Islet of Langerhans (tissue), 1 donor: ENCODE measurements around the gene SLC15A3.

ENCODE experiments used
- FAIRE-seq: peaks from one replicate; lab custom pipeline; 2011; peaks lifted over from hg19 to GRCh38; lab: Jason Lieb, UNC

The SLC15A3 gene

DNA sequence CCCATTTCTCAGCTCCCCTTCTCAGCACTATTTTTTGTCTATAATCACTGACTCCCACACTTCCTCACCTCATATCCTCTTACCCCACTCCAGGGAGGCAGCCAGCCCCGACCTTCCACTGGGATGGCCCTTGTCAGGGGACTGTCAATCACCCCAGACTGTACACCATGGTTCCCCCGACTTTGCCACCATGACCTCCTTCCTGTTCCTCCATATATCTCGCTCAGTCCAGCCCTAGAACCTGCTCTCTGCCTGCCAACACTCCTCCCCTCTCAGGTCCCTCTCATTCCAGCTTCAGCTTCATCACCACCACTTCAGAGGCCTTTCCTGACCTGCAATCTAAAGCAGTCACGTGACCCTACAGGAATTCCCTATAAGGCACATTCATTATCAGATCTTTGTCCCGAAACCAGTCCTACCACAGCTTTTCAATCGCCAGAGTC lies 62.1 kb downstream of the SLC15A3 start:
- FAIRE-seq: no peak

DNA sequence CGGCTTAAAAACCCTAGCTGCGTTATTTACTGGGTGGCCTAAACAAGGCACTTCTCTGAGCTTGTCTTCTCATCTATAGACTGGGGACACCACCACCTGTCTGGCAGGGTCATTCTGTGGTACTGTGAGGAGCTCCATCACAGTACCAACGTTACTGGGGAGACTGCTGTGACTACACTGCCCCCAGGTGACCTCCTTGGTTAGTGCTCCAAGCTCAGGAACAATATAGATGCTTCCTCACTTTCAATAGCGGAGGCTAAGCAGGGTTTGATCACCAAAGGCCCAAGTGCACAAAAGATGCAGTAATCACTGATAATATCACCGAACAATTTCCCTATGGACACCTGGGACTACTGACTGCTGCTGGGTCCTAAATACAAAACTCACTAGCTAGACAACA lies 64.4 kb downstream of the SLC15A3 start:
- FAIRE-seq: no peak
